Dermis blood vessel endothelial cell (primary cell): ENCODE measurements around the gene RABGAP1. TPM values are rescaled to one million over a fixed set of nuclear protein-coding genes. Genes with fewer than 3 reads are reported as not detected.
A peak's percentile ranks its signal among the peaks of the same experiment; 100 is the strongest.

Experiments used
- DNase-seq: peaks from one replicate; pipeline ENCODE4 v3.0.0; 2010
- total RNA-seq: library from RNA; depleted of rRNA; stranded (reverse); fragments of >200 nt; gene quantifications from 2 replicates; pipeline ENCODE4 v1.2.3, GENCODE V29; 2014

RABGAP1 gene
- total RNA-seq, 1 donor from 2014 or later, result 55.8 TPM

DNA sequence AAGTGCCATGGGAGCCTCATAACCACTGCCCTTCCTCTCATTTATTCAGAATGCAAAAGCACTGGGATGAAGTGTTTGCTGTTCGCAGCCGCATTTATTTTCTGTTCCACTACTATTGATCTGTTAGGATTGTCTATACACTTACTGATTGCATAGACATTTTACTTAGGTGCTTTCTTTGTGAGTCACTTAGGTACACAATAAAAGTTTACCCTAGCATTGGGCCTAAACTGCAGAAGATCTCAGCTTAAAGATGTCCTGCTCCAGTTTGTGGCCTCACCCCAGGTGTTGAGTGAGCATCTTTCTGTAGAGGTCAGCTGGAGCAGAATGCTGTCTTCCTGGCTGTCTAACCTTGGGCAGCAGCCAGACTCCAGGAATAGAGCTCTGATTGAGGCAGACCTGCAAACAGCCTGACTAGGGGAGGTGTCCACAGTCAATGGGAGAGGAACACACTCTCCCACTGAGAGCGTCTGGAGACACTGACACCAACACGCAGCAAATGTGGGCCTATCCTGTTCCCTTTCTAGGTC lies 146.6 kb downstream of the RABGAP1 start:
- DNase-seq, result no peak

GRCh38 chr9:123089040-123089439 lies 148.2 kb downstream of the RABGAP1 start:
- no peak for DNase-seq

GRCh38 chr9:123089790-123090189 lies 149.0 kb downstream of the RABGAP1 start:
- no peak for DNase-seq

DNA sequence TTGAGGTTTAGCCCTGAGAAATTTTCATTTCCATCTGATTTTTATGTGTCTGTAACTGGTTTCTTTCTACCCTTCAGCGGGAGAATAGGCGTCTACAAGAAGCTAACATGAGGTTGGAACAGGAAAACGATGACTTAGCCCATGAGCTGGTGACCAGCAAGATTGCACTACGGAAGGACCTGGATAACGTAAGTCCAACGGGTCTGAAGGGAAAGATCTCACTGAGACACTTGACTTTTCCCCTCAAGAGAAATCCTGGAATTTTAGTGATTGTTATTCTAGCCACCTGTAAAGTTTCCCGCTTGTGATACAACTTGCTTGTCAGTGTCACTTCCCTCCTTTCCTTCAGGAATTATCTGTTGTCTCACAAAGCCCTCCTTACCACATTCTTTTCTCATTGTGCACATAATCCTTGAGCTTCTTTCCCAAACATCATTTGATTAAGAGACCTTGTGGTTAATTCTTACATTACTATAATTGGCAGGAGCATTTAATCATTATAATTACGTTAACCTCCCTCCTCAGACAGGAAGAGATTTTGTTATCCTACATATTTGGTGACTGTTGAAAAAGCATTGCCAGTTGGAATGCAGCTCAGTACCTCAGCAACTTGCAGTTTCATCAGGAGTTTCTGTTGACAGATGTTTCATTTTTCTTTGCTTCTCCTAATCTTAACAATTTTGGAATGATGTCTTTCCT lies 149.5 kb downstream of the RABGAP1 start:
- no peak for DNase-seq

GRCh38 chr9:123090956-123091355 lies 150.1 kb downstream of the RABGAP1 start:
- DNase-seq, result no peak

- no peak for DNase-seq
Observed at GRCh38 chr9:123091459-123091858, 150.6 kb downstream of the RABGAP1 start.

DNA sequence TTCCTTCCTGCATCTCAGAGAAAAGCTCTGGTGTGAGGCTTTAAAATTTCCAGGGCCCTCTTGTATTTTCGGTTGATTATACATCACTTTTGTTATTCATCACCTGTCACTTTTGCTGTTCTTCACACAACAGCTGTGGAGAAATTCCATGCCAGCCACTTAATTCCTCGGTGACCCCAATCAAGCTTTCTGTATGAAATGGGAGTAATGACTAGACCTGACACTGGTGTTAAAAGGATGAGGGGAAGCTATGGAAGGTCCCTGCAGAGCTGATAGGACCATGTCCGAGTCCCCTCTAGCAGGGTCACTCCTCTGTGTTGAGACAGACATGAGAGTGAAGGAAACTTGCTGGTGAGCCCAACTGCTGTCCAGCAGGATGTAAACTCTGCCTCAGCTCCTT lies 152.3 kb downstream of the RABGAP1 start:
- no peak for DNase-seq

- no peak for DNase-seq
Observed at GRCh38 chr9:123096987-123097386, 156.2 kb downstream of the RABGAP1 start.

DNA sequence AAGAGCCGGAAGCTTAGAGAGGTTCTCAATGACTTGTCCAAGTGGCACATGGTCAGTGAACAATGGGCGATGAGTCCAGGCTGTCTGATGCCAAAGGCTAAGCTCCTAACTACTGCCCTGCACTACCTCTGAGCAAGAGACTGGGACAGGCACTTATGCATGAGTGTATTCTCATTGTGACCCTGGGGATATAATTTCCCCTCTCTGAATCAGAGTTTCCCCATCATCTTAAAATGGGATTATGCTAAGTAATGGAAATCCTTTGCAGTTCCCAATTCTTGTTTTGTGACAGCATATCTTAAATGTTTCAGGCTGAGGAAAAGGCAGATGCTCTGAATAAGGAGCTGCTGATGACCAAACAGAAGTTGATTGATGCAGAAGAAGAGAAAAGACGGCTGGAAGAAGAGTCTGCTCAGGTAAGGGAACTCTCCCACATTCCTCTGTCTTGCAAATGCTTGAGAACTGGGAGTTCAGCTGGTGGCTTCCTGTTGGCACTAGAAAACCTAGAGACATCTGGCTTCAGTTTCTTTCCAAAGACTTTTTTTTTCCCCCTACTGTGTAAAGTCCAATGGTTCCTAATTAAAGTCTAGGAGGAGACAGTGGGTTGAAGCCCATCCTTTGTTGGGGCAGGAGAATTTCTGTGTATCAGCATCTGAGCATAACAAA lies 156.7 kb downstream of the RABGAP1 start:
- DNase-seq, result no peak

DNA sequence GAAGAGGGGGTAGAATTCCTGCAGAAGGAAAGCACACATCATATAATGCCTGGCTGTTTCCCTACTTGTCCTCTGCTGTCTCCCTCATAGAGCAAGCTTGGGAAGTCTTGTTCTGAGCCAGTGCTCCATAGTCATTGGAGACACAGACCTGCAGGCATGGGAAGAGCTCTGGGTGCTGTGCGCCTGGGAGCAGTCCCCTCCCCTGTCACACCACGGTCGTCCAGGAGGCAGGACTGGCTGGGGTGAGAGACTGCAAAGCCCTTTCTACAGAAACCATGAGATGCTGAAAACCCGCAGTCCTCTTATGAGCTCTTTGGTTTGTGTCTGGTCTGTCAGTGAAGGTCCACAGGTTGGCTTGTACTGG lies 157.3 kb downstream of the RABGAP1 start:
- no peak for DNase-seq

DNA sequence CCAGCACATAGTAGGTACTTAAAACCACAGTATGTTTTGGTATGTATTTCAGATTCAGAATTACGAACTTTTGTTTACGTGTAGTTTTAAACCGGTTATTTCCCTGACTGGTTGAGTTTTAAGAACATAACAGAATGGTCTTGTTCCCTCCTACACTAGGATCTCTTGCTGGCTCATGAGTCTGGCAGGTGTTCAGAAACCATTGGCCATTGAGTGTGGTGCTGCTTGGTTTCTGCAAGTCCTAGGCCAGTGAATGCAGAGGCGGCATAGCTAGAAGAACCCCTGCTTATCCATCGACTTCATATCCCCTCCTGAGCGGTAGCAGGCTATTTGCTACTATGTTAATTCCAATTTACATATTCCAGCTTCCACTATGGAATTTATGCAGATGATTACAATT lies 158.2 kb downstream of the RABGAP1 start:
- no peak for DNase-seq

- no peak for DNase-seq
Observed at GRCh38 chr9:123099548-123099947, 158.7 kb downstream of the RABGAP1 start.

DNA sequence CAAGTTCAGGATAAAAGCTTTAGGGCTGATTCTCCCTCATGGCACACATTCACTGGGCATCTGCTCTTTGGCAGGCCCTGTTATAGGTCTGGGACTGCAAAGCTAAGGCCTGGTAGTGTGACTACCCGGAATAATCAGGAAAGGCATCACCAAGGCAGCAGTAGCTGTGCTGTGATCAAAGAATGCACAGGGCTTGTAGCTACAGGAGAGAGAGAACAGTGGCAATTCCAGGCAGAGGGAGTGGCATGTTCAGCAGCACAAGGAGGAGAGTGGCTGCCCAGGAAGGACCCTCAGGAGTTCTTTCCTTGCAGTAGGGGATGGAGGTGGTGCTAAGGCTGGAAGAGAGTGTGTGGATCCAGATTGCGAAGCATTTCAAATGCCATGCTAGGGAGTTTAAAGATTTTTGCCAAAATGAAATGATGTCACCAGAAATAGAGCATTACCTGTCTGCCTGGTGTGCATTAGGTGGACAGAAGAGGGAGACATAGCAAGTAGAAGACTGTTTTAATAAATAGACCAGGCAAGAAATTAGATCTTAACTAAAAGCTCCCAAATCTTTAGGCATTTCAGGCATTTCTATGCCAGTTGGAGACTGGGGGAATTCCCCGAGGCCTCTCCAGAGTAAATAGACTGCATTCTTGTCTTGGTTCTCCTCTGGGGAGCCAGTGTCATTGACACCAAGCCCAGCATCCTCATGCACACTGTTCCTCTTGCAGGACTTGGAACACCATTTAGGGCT lies 161.7 kb downstream of the RABGAP1 start:
- peak; percentile 42 for DNase-seq

- no peak for DNase-seq
Observed at GRCh38 chr9:123104807-123105206, 164.0 kb downstream of the RABGAP1 start.

GRCh38 chr9:123105490-123105889 lies 164.7 kb downstream of the RABGAP1 start:
- DNase-seq, result no peak

DNA sequence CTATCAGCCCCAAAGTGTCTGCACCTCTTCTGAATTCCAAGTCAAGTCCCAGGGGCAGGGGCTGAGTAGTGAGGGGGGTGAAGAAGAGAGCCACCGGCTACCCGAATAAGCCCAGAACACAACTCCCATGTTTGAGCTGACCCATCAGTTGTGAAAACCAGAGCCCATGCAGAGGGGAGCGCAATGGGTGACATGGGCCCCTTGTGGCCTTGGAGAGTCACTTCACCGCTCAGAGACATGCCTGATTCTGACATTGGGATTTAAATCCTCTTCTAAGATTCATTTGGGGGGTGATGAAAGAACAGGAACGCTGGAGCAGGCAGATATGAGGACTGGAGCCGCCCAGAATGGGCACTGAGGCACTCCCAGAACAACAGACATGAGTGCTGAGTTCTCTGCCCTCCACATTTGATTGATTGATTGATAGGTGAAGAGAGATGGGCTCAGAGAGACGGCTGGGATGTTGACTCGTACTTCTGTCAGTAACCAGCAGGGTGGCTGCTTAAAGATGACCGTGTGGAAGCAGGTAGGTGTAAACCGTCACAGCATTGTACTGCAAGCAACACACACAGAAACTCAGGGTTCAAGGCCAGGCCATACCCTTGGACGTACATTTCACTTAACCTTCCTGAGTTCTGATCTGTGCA lies 166.9 kb downstream of the RABGAP1 start:
- no peak for DNase-seq

GRCh38 chr9:123108976-123109375 lies 168.2 kb downstream of the RABGAP1 start:
- DNase-seq, result no peak

- no peak for DNase-seq
Observed at GRCh38 chr9:123109540-123110279, 168.9 kb downstream of the RABGAP1 start.

DNA sequence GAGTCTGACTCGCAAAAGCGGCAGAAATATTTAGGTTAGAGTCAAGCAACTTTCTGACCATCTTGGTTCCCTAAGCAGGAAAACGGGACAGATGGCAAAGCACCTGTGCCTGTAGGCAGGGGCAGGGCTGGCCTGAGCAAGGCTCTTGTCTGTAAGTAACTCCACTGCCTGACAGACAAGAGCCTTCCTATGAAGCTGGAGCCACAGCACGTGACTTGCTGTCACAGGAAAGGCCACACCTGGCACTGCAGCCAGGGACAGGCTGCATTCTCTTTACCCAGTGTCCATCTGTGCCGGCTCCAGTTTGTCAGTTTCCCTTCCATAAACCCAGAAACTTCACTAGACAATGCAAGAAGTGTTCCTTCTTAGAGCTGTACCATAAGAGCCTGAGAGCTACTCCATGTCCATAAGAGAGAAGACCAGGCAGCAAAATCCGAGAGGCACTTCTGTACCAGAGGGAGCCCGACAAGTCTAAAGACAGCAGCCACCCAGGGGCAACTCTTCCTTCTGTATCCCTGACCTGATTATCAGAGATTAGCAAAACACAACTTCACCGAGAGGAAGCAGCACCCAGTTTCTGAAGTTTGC lies 170.7 kb downstream of the RABGAP1 start:
- peak; percentile 31 for DNase-seq

GRCh38 chr9:123112015-123112975 lies 171.5 kb downstream of the RABGAP1 start:
- peak; percentile 16 for DNase-seq

- DNase-seq, result no peak
Observed at GRCh38 chr9:123113185-123113584, 172.4 kb downstream of the RABGAP1 start.
